Testis (tissue), 3 donors: Measurements from ENCODE around the gene ANTXR1. TPM values are rescaled to one million over a fixed set of nuclear protein-coding genes. Genes with fewer than 3 reads are reported as not detected.

Experiments
- DNase-seq: peaks from one replicate; pipeline ENCODE4 v3.0.0-alpha.2; 2019
- H3K27ac ChIP-seq, 2 donors: fragments of 200-600 bp; sonication (generic); one replicate each; pipeline ENCODE4 v1.5.1; 2019
- H3K27me3 ChIP-seq: fragments of 200-600 bp; sonication (generic); one replicate; pipeline ENCODE4 v1.5.1; 2019
- H3K36me3 ChIP-seq: fragments of 200-600 bp; sonication (generic); one replicate; pipeline ENCODE4 v1.5.1; 2017; ENCODE audit warnings: low read depth; ENCODE audit errors: missing control alignments
- H3K4me1 ChIP-seq: fragments of 200-600 bp; sonication (generic); one replicate; pipeline ENCODE4 v1.5.1; 2019
- H3K4me3 ChIP-seq, 2 donors: fragments of 200-600 bp; sonication (generic); one replicate each; pipeline ENCODE4 v1.5.1; 2017 to 2019
- H3K9me3 ChIP-seq: fragments of 200-600 bp; sonication (generic); one replicate; pipeline ENCODE4 v1.5.1; 2017
- POLR2A ChIP-seq: fragments of 450-650 bp; IDR thresholded peaks from one replicate; pipeline ENCODE4 v1.6.1; 2017; ENCODE audit warnings: antibody characterized with exemption, mild to moderate bottlenecking, moderate library complexity
- WGBS, 2 donors: methylation state at CpG; one replicate each; pipeline ENCODE4 v1.1.5; 2018; 5-methylcytosine and 5-hydroxymethylcytosine counted together
- intact Hi-C: fragments of 100-400 bp; cut with DNase I; formaldehyde crosslinking; loops from one replicate; pipeline ENCODE4 v1.15.1; 2023; ENCODE audit warnings: low total_unique reads
- polyA plus RNA-seq: library from polyadenylated mRNA; stranded (reverse); fragments of 350-450 nt; fragmentation: Illumina TruSeq; extraction: RNeasy Lipid Tissue Mini Kit (QIAGEN cat#74804); gene quantifications from one replicate; pipeline ENCODE4 v1.2.3, GENCODE V29; 2014; ENCODE audit warnings: low read depth, low replicate concordance; ENCODE audit not compliant: insufficient read depth
- total RNA-seq, 2 donors: library from RNA; depleted of rRNA; stranded (reverse); fragments of >200 nt; gene quantifications; one replicate each; pipeline ENCODE4 v1.2.3, GENCODE V29; 2016
- TF ChIP-seq, protein P1 (sequence below), 3 experiments: fragments of 450-650 bp in 2 of 3; fragments of 200-600 bp in 1 of 3; sonication (generic) in 1 of 3; IDR thresholded peaks; one replicate each; pipeline ENCODE4 v1.5.1; 2016 to 2019; ENCODE audit warnings: antibody characterized with exemption in 3 of 3, mild to moderate bottlenecking in 2 of 3, moderate library complexity in 1 of 3

ANTXR1 gene
- total and polyA plus RNA-seq, 3 donors from 2014 or later = 16.6 to 35.7 (median 20.1) TPM

DNA sequence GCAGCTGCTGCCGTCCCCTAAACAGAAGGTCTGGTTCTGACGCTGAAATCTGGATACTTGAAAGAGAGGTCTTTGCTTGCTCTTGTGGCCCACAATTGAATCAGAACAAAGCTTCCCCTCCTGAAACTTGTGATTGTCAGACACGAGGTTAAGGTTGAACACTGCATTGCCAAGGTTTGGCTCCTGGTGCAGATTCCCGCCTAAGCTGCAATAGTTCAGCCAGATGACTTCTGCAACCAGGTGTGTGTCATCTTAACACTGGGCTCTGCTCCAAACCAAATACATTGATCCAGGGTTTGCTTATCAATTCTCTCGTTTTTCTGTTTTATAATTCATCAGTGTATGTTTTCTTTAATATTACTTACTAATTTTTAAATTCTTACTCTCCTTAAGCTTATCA is 23.9 kb upstream of the ANTXR1 start:
- no peaks in the 10 kb centered on the region for H3K27me3 ChIP-seq
- intact Hi-C loops = no loop called here
- WGBS, 2 donors = 71 to 79% methylated on average over 5 of the region's 5 CpGs
- H3K36me3 ChIP-seq = no peaks in the 10 kb centered on the region
- H3K27ac ChIP-seq = no peak overlapping the region
- no peaks in the 10 kb centered on the region for H3K4me1 ChIP-seq
- no peak for DNase-seq
- TF ChIP-seq POLR2A = no peak
- TF ChIP-seq, protein P1, sequence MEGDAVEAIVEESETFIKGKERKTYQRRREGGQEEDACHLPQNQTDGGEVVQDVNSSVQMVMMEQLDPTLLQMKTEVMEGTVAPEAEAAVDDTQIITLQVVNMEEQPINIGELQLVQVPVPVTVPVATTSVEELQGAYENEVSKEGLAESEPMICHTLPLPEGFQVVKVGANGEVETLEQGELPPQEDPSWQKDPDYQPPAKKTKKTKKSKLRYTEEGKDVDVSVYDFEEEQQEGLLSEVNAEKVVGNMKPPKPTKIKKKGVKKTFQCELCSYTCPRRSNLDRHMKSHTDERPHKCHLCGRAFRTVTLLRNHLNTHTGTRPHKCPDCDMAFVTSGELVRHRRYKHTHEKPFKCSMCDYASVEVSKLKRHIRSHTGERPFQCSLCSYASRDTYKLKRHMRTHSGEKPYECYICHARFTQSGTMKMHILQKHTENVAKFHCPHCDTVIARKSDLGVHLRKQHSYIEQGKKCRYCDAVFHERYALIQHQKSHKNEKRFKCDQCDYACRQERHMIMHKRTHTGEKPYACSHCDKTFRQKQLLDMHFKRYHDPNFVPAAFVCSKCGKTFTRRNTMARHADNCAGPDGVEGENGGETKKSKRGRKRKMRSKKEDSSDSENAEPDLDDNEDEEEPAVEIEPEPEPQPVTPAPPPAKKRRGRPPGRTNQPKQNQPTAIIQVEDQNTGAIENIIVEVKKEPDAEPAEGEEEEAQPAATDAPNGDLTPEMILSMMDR (IDR thresholded peaks at IDR 0.05) = no peak
- H3K9me3 ChIP-seq = no peaks in the 10 kb centered on the region
- H3K4me3 ChIP-seq = no peak overlapping the region

DNA sequence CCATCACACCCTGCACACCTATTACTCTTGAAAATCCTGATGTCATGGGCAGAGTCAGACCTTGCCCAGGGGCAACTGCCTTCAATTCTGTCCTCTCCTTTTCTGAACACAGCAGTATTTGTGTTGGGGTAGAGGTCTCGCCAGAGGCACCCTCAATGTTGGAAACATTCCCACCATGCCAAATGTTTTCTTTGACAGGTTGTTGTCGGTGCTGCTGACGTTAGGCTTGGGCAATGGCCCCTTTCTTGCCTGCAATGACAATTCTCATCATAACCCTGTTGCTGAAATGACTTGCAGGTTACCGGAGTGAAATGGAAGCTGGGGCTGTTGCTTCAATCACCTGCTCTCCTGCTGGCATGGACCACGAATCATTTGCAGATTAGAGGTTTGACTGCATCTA is 20.6 kb upstream of the ANTXR1 start:
- intact Hi-C loops = no loop called here
- H3K27ac ChIP-seq = no peak overlapping the region

DNA sequence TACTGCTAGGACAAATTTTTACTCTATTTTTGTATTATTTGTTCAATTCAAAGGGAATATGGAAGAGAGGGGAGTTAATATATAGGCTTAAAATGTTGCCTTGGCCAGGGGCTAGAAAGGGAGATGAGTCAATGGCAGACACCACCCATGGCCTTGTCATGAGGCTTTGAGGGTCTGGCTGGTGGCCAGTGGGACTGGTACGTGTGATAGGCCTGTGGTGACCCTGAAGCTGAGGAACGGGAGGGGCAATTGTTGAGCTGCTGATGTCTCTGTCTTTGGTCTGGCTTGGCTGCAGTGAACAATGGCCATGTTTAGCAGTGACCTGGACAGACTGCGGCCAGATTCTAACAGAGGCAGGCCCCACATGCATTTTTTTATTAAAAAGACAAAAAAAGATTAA is 20.0 kb upstream of the ANTXR1 start:
- no peaks in the 10 kb centered on the region for H3K27me3 ChIP-seq
- DNase-seq = no peak
- 68 to 77% methylated on average over 3 of the region's 3 CpGs for WGBS, 2 donors
- no peak for TF ChIP-seq POLR2A
- TF ChIP-seq, protein P1 (IDR thresholded peaks at IDR 0.05) = no peak
- H3K9me3 ChIP-seq = no peaks in the 10 kb centered on the region
- H3K36me3 ChIP-seq = no peaks in the 10 kb centered on the region
- intact Hi-C loops = no loop called here
- no peak overlapping the region for H3K27ac ChIP-seq
- H3K4me1 ChIP-seq = no peaks in the 10 kb centered on the region
- H3K4me3 ChIP-seq = no peak overlapping the region

More for the DNA sequence above, 20.6 kb upstream of the ANTXR1 start:
- DNase-seq = no peak
- no peaks in the 10 kb centered on the region for H3K27me3 ChIP-seq
- H3K4me3 ChIP-seq = no peak overlapping the region
- 91 to 95% methylated on average over 5 of the region's 5 CpGs for WGBS, 2 donors
- H3K4me1 ChIP-seq = no peaks in the 10 kb centered on the region
- no peak for TF ChIP-seq POLR2A
- TF ChIP-seq, protein P1 (IDR thresholded peaks at IDR 0.05) = no peak
- no peaks in the 10 kb centered on the region for H3K36me3 ChIP-seq
- no peaks in the 10 kb centered on the region for H3K9me3 ChIP-seq

DNA sequence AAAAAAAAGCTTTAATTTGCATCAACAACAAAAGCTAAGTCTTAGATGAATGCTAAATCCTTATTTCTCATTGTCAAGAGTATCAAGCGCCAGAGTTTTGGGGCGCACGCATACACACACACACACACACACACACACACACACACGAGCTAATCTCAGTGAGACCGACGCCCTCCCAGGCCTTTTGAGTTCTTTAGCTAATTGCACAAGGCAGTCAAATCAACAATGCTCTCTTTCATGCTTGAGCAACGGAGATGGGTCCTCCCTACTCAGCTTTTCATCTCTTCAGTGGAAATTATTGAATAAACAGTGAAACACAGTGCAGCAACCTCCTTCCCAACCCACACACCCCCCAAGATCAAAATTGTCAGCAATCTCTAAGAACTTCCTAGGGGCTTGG is 19.3 kb upstream of the ANTXR1 start:
- H3K36me3 ChIP-seq = no peaks in the 10 kb centered on the region
- no peak for TF ChIP-seq POLR2A
- TF ChIP-seq, protein P1 (IDR thresholded peaks at IDR 0.05) = no peak
- WGBS, 2 donors = 78 to 83% methylated on average over 7 of the region's 7 CpGs
- DNase-seq = no peak
- H3K4me1 ChIP-seq = no peaks in the 10 kb centered on the region
- H3K4me3 ChIP-seq = no peak overlapping the region
- no peaks in the 10 kb centered on the region for H3K27me3 ChIP-seq
- intact Hi-C loops = no loop called here
- no peak overlapping the region for H3K27ac ChIP-seq
- no peaks in the 10 kb centered on the region for H3K9me3 ChIP-seq

DNA sequence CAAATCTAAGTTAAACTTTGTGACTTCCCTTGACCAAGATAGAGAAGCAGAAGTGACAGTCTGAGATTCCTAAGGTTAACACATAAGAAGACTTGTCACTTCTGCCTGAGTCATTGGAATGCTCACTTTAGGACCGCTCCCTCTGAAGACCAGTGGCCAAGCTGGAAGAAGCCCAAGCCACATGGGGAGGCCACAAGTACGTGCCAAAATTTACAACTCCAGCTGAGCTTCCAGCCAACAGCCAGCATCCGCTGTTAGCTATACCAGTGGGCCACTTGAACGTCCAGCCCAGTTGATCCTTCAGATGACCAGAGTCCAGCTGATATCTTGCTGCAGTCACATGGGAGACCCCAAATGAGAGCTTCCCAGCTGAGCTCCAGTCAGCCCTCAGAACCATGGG is 18.1 kb upstream of the ANTXR1 start:
- WGBS, 2 donors = 59 to 66% methylated on average over 4 of the region's 4 CpGs

More for the DNA sequence above, 18.1 kb upstream of the ANTXR1 start:
- H3K4me3 ChIP-seq = no peak overlapping the region
- H3K4me1 ChIP-seq = no peaks in the 10 kb centered on the region
- no peak for DNase-seq
- no peaks in the 10 kb centered on the region for H3K9me3 ChIP-seq
- H3K27me3 ChIP-seq = no peaks in the 10 kb centered on the region
- intact Hi-C loops = no loop called here
- no peak overlapping the region for H3K27ac ChIP-seq
- no peaks in the 10 kb centered on the region for H3K36me3 ChIP-seq
- TF ChIP-seq, protein P1 (IDR thresholded peaks at IDR 0.05) = no peak
